ENCODE measurements around the gene CHTF18.
"Not testable (repeated sequence)": the region's sequence is repeated elsewhere in the genome, so short reads cannot be mapped to it uniquely, and the experiment has no call there.

CHTF18 gene

GRCh38 chr16:824601-825000, 36.2 kb downstream of the CHTF18 start:
- no peak overlapping the region for H3K4me3 ChIP-seq (ENCODE audit: low read length)
- TF ChIP-seq ZNF274 (IDR thresholded peaks at IDR 0.05; ENCODE audit: low read depth, low read length) = no peak

GRCh38 chr16:825341-826061, 37.1 kb downstream of the CHTF18 start:
- no peak for TF ChIP-seq ZNF274 (IDR thresholded peaks at IDR 0.05; ENCODE audit: low read depth, low read length)
- H3K4me3 ChIP-seq (ENCODE audit: low read length) = no peak overlapping the region

GRCh38 chr16:827513-827912, 39.1 kb downstream of the CHTF18 start:
- H3K4me3 ChIP-seq (ENCODE audit: low read length) = no peak overlapping the region
- TF ChIP-seq ZNF274 (IDR thresholded peaks at IDR 0.05; ENCODE audit: low read depth, low read length) = no peak

- no peak for TF ChIP-seq ZNF274 (IDR thresholded peaks at IDR 0.05; ENCODE audit: low read depth, low read length)
- H3K4me3 ChIP-seq (ENCODE audit: low read length) = no peak overlapping the region
Measured at GRCh38 chr16:828891-829290, 40.5 kb downstream of the CHTF18 start.

- no peak for TF ChIP-seq ZNF274 (IDR thresholded peaks at IDR 0.05; ENCODE audit: low read depth, low read length)
- no peak overlapping the region for H3K4me3 ChIP-seq (ENCODE audit: low read length)
Measured at GRCh38 chr16:830107-830870, 41.9 kb downstream of the CHTF18 start.

GRCh38 chr16:830871-831570, 42.6 kb downstream of the CHTF18 start:
- TF ChIP-seq ZNF274 (IDR thresholded peaks at IDR 0.05; ENCODE audit: low read depth, low read length) = no peak
- no peak overlapping the region for H3K4me3 ChIP-seq (ENCODE audit: low read length)

- TF ChIP-seq ZNF274 (IDR thresholded peaks at IDR 0.05; ENCODE audit: low read depth, low read length) = no peak
- no peak overlapping the region for H3K4me3 ChIP-seq (ENCODE audit: low read length)
Measured at GRCh38 chr16:831571-832413, 43.4 kb downstream of the CHTF18 start.

GRCh38 chr16:832652-833336, 44.4 kb downstream of the CHTF18 start:
- TF ChIP-seq ZNF274 (IDR thresholded peaks at IDR 0.05; ENCODE audit: low read depth, low read length) = no peak

GRCh38 chr16:833411-833810, 45.0 kb downstream of the CHTF18 start:
- no peak for TF ChIP-seq ZNF274 (IDR thresholded peaks at IDR 0.05; ENCODE audit: low read depth, low read length)
- H3K4me3 ChIP-seq (ENCODE audit: low read length) = no peak overlapping the region

More at GRCh38 chr16:832652-833336, 44.4 kb downstream of the CHTF18 start:
- H3K4me3 ChIP-seq (ENCODE audit: low read length) = no peak overlapping the region

- H3K4me3 ChIP-seq (ENCODE audit: low read length) = no peak overlapping the region
- no peak for TF ChIP-seq ZNF274 (IDR thresholded peaks at IDR 0.05; ENCODE audit: low read depth, low read length)
Measured at GRCh38 chr16:835373-835772, 47.0 kb downstream of the CHTF18 start.

GRCh38 chr16:836221-836620, 47.8 kb downstream of the CHTF18 start:
- TF ChIP-seq ZNF274 (IDR thresholded peaks at IDR 0.05; ENCODE audit: low read depth, low read length) = no peak
- H3K4me3 ChIP-seq (ENCODE audit: low read length) = no peak overlapping the region

GRCh38 chr16:836822-837221, 48.4 kb downstream of the CHTF18 start:
- H3K4me3 ChIP-seq (ENCODE audit: low read length) = not testable (repeated sequence)

GRCh38 chr16:838741-839140, 50.3 kb downstream of the CHTF18 start:
- TF ChIP-seq ZNF274 (IDR thresholded peaks at IDR 0.05; ENCODE audit: low read depth, low read length) = no peak
- H3K4me3 ChIP-seq (ENCODE audit: low read length) = no peak overlapping the region

All from GM08714 (cell line).